Naive thymus-derived CD8-positive, alpha-beta T cell (primary cell): ENCODE results near the gene TMEM144. TPM values are rescaled to one million over a fixed set of nuclear protein-coding genes. Genes with fewer than 3 reads are reported as not detected.

Experiments
- ATAC-seq, 2 donors: fragments of 150-1000 bp; cut with Tn5 transposase in 1 of 2; sonication (Bioruptor Pico), chemical (Tn5 transposase) in 1 of 2; 1 replicate in 1 of 2; 2 replicates in 1 of 2; pipeline ENCODE4 v1.10.0; 2021; ENCODE audit warnings: mild to moderate bottlenecking in 2 of 2, moderate library complexity in 2 of 2
- POLR2A ChIA-PET: fragments of 350-600 bp; sonication (Branson Sonifier 250); formaldehyde crosslinking; loops from one replicate; lab custom pipeline; 2021; ENCODE audit warnings: antibody characterized with exemption; lab: Charles Lee
- DNase-seq, 10 donors: peaks; one replicate each; pipeline versions ENCODE4 v3.0.0 to v3.0.0-alpha.2; 2020 to 2022
- H3K27ac Mint-ChIP-seq, 10 donors: one replicate each; pipeline ENCODE4 v1.8.0; 2020 to 2022; ENCODE audit warnings: mild to moderate bottlenecking in 10 of 10, mixed read lengths in 10 of 10, moderate library complexity in 4 of 10, inconsistent platforms in 1 of 10
- H3K27me3 Mint-ChIP-seq, 5 donors: one replicate each; pipeline ENCODE4 v1.8.0; 2021 to 2022; ENCODE audit warnings: mixed read lengths in 5 of 5
- H3K36me3 Mint-ChIP-seq, 3 donors: one replicate each; pipeline ENCODE4 v1.8.0; 2020 to 2022; ENCODE audit warnings: mixed read lengths in 3 of 3, mild to moderate bottlenecking in 2 of 3, inconsistent platforms in 1 of 3
- H3K4me1 Mint-ChIP-seq, 4 donors: one replicate each; pipeline ENCODE4 v1.8.0; 2021 to 2022; ENCODE audit warnings: mixed read lengths in 4 of 4
- H3K4me3 Mint-ChIP-seq, 10 donors: one replicate each; pipeline ENCODE4 v1.8.0; 2020 to 2022; ENCODE audit warnings: mild to moderate bottlenecking in 10 of 10, mixed read lengths in 10 of 10, moderate library complexity in 6 of 10, inconsistent platforms in 1 of 10
- H3K9me3 Mint-ChIP-seq, 9 donors: one replicate each; pipeline ENCODE4 v1.8.0; 2020 to 2022; ENCODE audit warnings: mixed read lengths in 9 of 9, mild to moderate bottlenecking in 3 of 9, inconsistent platforms in 1 of 9, moderate library complexity in 1 of 9
- polyA plus RNA-seq, 3 donors: library from polyadenylated mRNA; unstranded; fragments of 300-500 nt; fragmentation: Illumina TruSeq; gene quantifications; one replicate each; pipeline ENCODE4 v1.2.3, GENCODE V29; 2021
- total RNA-seq, 8 experiments: library from RNA in 2 of 8; stranded (reverse) in 2 of 8; gene quantifications; one replicate each; pipeline ENCODE4 v1.2.3 and lab custom pipeline; 2021 to 2026

TMEM144 gene
- total and polyA plus RNA-seq, 5 experiments from 2014 or later = not detected

DNA sequence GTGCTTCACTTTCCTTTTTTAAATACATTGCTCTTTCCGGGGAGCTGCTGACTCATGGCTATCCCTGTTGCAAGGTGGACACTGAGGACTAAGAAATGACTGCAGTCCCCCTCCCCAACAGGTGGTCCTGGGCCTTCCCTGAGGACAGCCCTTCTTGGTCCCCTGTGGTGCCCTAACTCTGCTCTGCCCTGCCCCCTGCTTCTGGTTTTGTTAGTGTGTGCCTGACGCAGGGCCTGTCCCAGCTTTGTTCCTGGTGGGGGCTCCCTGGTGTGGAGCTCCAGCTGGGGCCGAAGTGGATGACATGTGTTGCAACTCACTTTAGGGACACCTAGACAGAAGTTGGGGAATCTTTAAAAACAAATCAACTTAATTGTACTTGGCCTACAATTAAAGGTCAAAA lies 81.9 kb downstream of the TMEM144 start:
- peaks cover 0 to 7% (median 0%) of the 10 kb centered on the region in 5 donors for H3K27me3 Mint-ChIP-seq
- peaks cover 0 to 15% (median 6%) of the 10 kb centered on the region in 9 donors for H3K9me3 Mint-ChIP-seq
- DNase-seq (no peak), ATAC-seq (no peak)
- H3K4me3 Mint-ChIP-seq = no peak overlapping the region
- no peak overlapping the region for H3K27ac Mint-ChIP-seq
- POLR2A ChIA-PET = no interaction called here
- no peaks in the 10 kb centered on the region for H3K36me3 Mint-ChIP-seq
- H3K4me1 Mint-ChIP-seq = no peaks in the 10 kb centered on the region

DNA sequence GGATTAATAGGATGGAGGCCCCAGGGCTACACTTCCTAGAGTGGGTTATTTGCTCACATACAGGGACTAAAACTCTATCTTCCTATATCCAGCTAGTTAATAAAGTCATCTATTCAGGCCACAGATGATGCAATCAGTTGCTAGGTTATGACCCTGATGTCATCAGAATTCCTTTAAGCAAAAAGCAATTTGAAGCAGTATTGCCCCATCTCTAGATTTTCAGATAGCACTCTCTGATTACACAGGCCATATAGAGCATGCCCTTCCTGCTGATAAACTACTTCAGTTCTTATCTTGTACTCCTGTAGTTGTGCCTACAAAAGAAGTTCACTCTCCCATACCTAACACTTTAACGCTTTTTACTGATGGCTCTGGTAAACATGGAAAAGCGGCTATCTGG lies 84.8 kb downstream of the TMEM144 start:
- POLR2A ChIA-PET = no interaction called here
- peaks cover 0 to 15% (median 6%) of the 10 kb centered on the region in 9 donors for H3K9me3 Mint-ChIP-seq
- H3K27ac Mint-ChIP-seq = no peak overlapping the region
- H3K4me1 Mint-ChIP-seq = no peaks in the 10 kb centered on the region
- H3K36me3 Mint-ChIP-seq = no peaks in the 10 kb centered on the region
- no peak for ATAC-seq
- no peak overlapping the region for H3K4me3 Mint-ChIP-seq
- no peak for DNase-seq
- peaks cover 0 to 7% (median 0%) of the 10 kb centered on the region in 5 donors for H3K27me3 Mint-ChIP-seq

DNA sequence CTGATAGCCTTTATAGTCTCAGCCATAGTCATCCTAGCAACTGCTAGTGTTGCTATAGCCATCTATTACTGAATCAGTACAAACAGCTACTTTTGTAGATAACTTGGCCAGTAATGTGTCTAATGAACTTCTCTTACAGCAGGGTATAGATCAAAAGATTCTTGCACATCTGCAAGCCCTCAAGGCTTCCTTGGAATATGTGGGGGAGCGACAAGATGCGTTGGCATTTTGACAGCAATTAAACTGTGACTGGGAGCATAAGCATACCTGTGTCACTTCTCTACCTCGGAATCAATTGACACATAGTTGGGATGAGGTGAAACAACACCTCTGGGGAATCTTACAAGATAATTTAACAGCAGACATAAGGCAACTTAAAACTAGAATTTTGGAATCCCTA lies 87.6 kb downstream of the TMEM144 start:
- peaks cover 0 to 9% (median 3%) of the 10 kb centered on the region in 9 donors for H3K9me3 Mint-ChIP-seq
- peaks cover 0 to 3% (median 0%) of the 10 kb centered on the region in 5 donors for H3K27me3 Mint-ChIP-seq
- no peaks in the 10 kb centered on the region for H3K36me3 Mint-ChIP-seq
- POLR2A ChIA-PET = no interaction called here
- no peak overlapping the region for H3K27ac Mint-ChIP-seq
- H3K4me3 Mint-ChIP-seq = no peak overlapping the region
- DNase-seq (no peak), ATAC-seq (no peak)
- H3K4me1 Mint-ChIP-seq = no peaks in the 10 kb centered on the region

DNA sequence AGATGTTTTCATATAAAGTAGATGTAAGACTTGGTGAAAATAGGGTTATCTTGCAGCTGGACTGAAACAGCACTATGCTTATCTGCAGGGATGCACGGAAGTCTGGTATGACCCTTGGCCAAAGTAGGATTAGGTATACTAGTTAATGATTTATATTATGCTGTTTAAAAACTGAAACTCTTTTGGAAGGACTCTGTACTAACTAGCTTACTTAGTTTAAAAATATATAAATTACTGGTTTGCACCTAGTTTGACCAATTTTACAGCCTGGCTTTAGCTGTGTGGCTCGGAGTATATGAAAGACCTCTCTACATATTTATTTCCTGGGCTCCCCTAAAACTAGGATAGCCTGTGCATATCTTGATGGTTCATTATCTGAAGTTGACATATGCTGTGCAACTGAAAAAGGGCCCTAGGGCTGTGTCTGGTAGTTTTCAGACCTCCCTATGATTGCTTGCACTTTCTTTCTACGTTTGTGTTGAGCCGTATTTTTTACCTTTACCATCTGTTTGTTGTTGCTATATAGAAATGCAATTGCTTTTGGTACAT lies 89.2 kb downstream of the TMEM144 start:
- no peak overlapping the region for H3K27ac Mint-ChIP-seq
- POLR2A ChIA-PET = no interaction called here
- DNase-seq = no peak
- H3K36me3 Mint-ChIP-seq = no peaks in the 10 kb centered on the region
- no peaks in the 10 kb centered on the region for H3K4me1 Mint-ChIP-seq
- no peak for ATAC-seq
- peaks cover 0 to 8% (median 0%) of the 10 kb centered on the region in 9 donors for H3K9me3 Mint-ChIP-seq
- H3K27me3 Mint-ChIP-seq = peaks cover 0 to 3% (median 0%) of the 10 kb centered on the region in 5 donors
- no peak overlapping the region for H3K4me3 Mint-ChIP-seq

DNA sequence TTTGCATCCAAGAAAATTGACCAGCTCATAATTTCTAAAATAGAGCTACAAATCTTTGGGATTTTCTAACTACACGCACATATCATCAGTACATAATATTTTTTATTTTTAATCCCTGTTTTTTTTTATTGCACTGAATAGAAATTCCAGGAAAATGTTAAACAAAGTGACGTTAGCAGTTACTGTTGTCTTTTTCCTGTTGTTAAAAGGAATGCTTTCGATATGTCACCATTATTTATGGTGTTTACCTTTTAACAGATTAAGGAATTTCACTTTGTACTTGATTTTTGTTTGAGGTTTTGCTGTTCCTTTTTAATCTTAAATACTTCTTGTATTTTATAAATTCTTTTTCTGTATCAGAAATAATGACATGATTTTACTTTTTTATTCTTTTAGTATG lies 89.7 kb downstream of the TMEM144 start:
- Mint-ChIP-seq H3K27me3 (peaks cover 0 to 3% (median 0%) of the 10 kb centered on the region in 5 donors), H3K9me3 (peaks cover 0 to 3% (median 0%) of the 10 kb centered on the region in 9 donors), H3K36me3 (no peaks in the 10 kb centered on the region), H3K27ac (no peak overlapping the region), H3K4me3 (no peak overlapping the region), H3K4me1 (no peaks in the 10 kb centered on the region)
- DNase-seq = no peak
- no peak for ATAC-seq
- POLR2A ChIA-PET = no interaction called here

DNA sequence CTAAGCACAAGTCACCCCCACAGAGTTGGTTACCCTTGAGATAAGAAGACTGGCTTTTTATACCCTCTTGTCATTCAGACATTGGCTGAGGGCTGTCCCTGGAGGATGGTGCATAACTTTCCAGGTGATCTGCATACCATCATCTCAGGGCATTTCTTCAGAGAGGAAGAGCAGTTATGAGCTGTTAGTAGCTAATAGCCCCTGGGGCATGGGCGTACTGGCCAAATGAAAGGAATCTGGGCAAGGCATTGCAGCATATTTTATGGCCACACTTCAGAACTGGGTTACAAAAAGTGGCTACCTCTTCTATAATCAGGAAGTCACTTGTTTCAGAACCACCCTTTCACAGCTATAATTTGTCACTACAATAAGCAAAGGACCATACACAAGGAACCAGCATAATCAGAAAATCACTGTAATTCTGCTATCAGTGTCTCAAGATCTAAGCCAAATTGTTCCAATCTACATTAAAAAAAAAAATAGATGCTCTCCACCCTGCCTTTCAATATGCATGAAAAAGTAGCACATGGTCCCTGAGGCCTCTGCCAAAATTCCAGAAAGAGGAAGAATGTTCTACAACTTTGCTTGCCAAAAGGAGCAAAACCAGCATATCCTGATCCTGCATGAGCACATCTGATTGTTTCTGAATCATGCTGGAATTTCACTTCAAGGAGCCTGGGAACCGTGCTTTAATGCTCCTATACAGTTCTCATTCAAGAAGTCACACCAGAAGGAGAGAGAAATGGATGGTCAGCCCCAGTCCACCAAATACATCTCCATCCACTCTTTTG lies 92.0 kb downstream of the TMEM144 start:
- no peaks in the 10 kb centered on the region for H3K4me1 Mint-ChIP-seq

DNA sequence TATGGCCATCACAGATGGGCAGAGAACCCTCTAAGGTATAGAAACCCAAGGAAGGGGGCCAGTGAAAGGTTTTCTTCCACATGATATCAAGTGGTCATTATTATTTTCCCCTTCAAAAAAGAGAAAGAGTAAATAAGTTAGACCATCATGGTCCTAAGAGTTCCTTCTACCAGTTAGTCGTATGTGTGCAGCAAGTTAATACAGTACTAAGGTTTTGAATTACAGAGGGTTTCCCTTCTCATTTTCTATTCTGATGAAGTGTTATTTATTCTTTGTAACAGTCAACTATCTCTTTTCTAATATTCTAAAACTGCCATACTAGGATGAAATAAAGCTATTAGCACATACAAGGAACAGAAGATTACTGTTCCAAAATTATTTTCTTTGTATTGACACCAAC lies 94.4 kb downstream of the TMEM144 start:
- Mint-ChIP-seq H3K9me3 (peaks cover 0 to 19% (median 2%) of the 10 kb centered on the region in 9 donors), H3K27me3 (peaks cover 0 to 3% (median 0%) of the 10 kb centered on the region in 5 donors), H3K27ac (no peak overlapping the region), H3K4me3 (no peak overlapping the region), H3K4me1 (no peaks in the 10 kb centered on the region), H3K36me3 (no peaks in the 10 kb centered on the region)
- ATAC-seq (no peak), DNase-seq (no peak)
- POLR2A ChIA-PET = no interaction called here

More for the DNA sequence above, 92.0 kb downstream of the TMEM144 start:
- ATAC-seq = no peak
- Mint-ChIP-seq H3K36me3 (no peaks in the 10 kb centered on the region), H3K4me3 (no peak overlapping the region), H3K27ac (no peak overlapping the region), H3K27me3 (peaks cover 0 to 3% (median 0%) of the 10 kb centered on the region in 5 donors), H3K9me3 (peaks cover 0 to 3% (median 0%) of the 10 kb centered on the region in 9 donors)
- POLR2A ChIA-PET = no interaction called here
- DNase-seq = no peak

Other genes with a start within 250 kb of the TMEM144 start
- under 1 TPM; 0.49 to 0.55 TPM for gene GASK1B, start 37.5 kb upstream of the TMEM144 start, total RNA-seq
- gene GASK1B, start 37.5 kb upstream of the TMEM144 start, polyA plus RNA-seq = not detected